HepG2 (cell line): ENCODE results near the gene ACOX3. TPM values are rescaled to one million over a fixed set of nuclear protein-coding genes. Genes with fewer than 3 reads are reported as not detected.

Experiments used
- ATF2 ChIP-seq: sonication (generic); formaldehyde crosslinking; IDR thresholded peaks from 2 replicates; pipeline ENCODE4 v1.4.0; 2020; ENCODE audit warnings: missing genetic modification reagents
- ATF7 ChIP-seq, 2 experiments: fragments of 450-650 bp in 1 of 2; sonication (generic) in 1 of 2; formaldehyde crosslinking in 1 of 2; IDR thresholded peaks; 2 replicates each; pipeline versions ENCODE4 v1.4.0 to v1.6.1; 2016 to 2020; ENCODE audit warnings: antibody characterized with exemption in 1 of 2, mild to moderate bottlenecking in 1 of 2, missing genetic modification reagents in 1 of 2
- BHLHE40 ChIP-seq: IDR thresholded peaks from 2 replicates; pipeline ENCODE4 v1.6.1; 2011; ENCODE audit warnings: low read length, improper control_type of control experiment
- KDM1A ChIP-seq: IDR thresholded peaks from 2 replicates; pipeline ENCODE4 v1.6.1; 2016; ENCODE audit warnings: missing compliant biosample characterization
- LRRFIP1 ChIP-seq: sonication (generic); formaldehyde crosslinking; conservative IDR thresholded peaks from 2 replicates; pipeline ENCODE4 v1.4.0; 2020; ENCODE audit warnings: missing genetic modification reagents
- MYPOP ChIP-seq: sonication (generic); formaldehyde crosslinking; IDR thresholded peaks from 2 replicates; pipeline ENCODE4 v1.8.1; 2023; ENCODE audit warnings: mild to moderate bottlenecking, moderate library complexity, missing genetic modification reagents
- NR0B2 ChIP-seq: sonication (generic); formaldehyde crosslinking; IDR thresholded peaks from 2 replicates; pipeline ENCODE4 v1.4.0; 2020; ENCODE audit warnings: mild to moderate bottlenecking, missing genetic modification reagents
- NR2F1 ChIP-seq, 2 experiments: fragments of 450-650 bp in 1 of 2; formaldehyde crosslinking in 1 of 2; IDR thresholded peaks; 2 replicates each; pipeline versions ENCODE4 v1.5.0 to v1.6.1; 2016 to 2020; ENCODE audit warnings: mild to moderate bottlenecking in 1 of 2, missing compliant biosample characterization in 1 of 2, missing genetic modification reagents in 1 of 2, moderate library complexity in 1 of 2
- RORA ChIP-seq: sonication (generic); formaldehyde crosslinking; IDR thresholded peaks from 2 replicates; pipeline ENCODE4 v1.5.0; 2020; ENCODE audit warnings: mild to moderate bottlenecking, missing genetic modification reagents, moderate library complexity
- SNAI1 ChIP-seq: sonication (generic); formaldehyde crosslinking; IDR thresholded peaks from 2 replicates; pipeline ENCODE4 v1.5.0; 2020; ENCODE audit warnings: mild to moderate bottlenecking, missing genetic modification reagents, borderline replicate concordance
- TOPORS ChIP-seq: sonication (generic); formaldehyde crosslinking; IDR thresholded peaks from 2 replicates; pipeline ENCODE4 v1.8.0; 2023; ENCODE audit warnings: mild to moderate bottlenecking, missing genetic modification reagents
- TSC22D2 ChIP-seq: sonication (generic); formaldehyde crosslinking; IDR thresholded peaks from 2 replicates; pipeline ENCODE4 v1.5.1; 2020; ENCODE audit warnings: missing genetic modification reagents, mild to moderate bottlenecking, borderline replicate concordance
- ZFP36 ChIP-seq: fragments of 150-350 bp; IDR thresholded peaks from 2 replicates; pipeline ENCODE4 v1.6.1; 2018; ENCODE audit warnings: borderline replicate concordance, low read length, low read depth; ENCODE audit not compliant: partially characterized antibody
- ZMYM4 ChIP-seq: sonication (generic); formaldehyde crosslinking; IDR thresholded peaks from 2 replicates; pipeline ENCODE4 v1.8.1; 2023; ENCODE audit warnings: mild to moderate bottlenecking, missing genetic modification reagents
- ZNF18 ChIP-seq: sonication (generic); formaldehyde crosslinking; IDR thresholded peaks from 2 replicates; pipeline ENCODE4 v1.8.0; 2022; ENCODE audit warnings: mild to moderate bottlenecking, missing genetic modification reagents; ENCODE audit not compliant: insufficient replicate concordance
- ZNF337 ChIP-seq: sonication (generic); formaldehyde crosslinking; IDR thresholded peaks from 2 replicates; pipeline ENCODE4 v1.5.1; 2020; ENCODE audit warnings: missing genetic modification reagents, low read depth, mild to moderate bottlenecking, borderline replicate concordance
- ZNF460 ChIP-seq: sonication (generic); formaldehyde crosslinking; IDR thresholded peaks from 2 replicates; pipeline ENCODE4 v1.5.1; 2020; ENCODE audit warnings: missing genetic modification reagents, mild to moderate bottlenecking, borderline replicate concordance
- ZNF549 ChIP-seq: sonication (generic); formaldehyde crosslinking; IDR thresholded peaks from 2 replicates; pipeline ENCODE4 v1.5.0; 2020; ENCODE audit warnings: missing genetic modification reagents
- ZNF589 ChIP-seq: sonication (generic); formaldehyde crosslinking; conservative IDR thresholded peaks from 2 replicates; pipeline ENCODE4 v1.8.0; 2022; ENCODE audit warnings: mild to moderate bottlenecking, moderate library complexity, missing genetic modification reagents
- ZNF784 ChIP-seq: sonication (generic); formaldehyde crosslinking; IDR thresholded peaks from 2 replicates; pipeline ENCODE4 v1.5.1; 2020; ENCODE audit warnings: missing genetic modification reagents, mild to moderate bottlenecking, borderline replicate concordance
- polyA plus RNA-seq, 8 experiments: library from polyadenylated mRNA; depleted of rRNA in 3 of 8; stranded (reverse) in 7 of 8; unstranded in 1 of 8; fragments of >200 nt; fragmentation: Illumina TruSeq in 4 of 8; extraction: Trizol in 4 of 8; gene quantifications; 2 replicates each; pipeline versions ENCODE4 v1.2.1 to v1.2.3, GENCODE V29; 2011 to 2016; ENCODE audit warnings: low read depth in 4 of 8, missing spikeins in 1 of 8, mixed read lengths in 1 of 8; ENCODE audit not compliant: insufficient read depth in 1 of 8
- total RNA-seq, 5 experiments: library from RNA; depleted of rRNA; stranded (reverse); fragments of >200 nt; fragmentation: Illumina TruSeq; extraction: Trizol; gene quantifications; 2 replicates each; pipeline ENCODE4 v1.2.3, GENCODE V29; 2016; ENCODE audit warnings: low read depth in 1 of 5

The ACOX3 gene
- total and polyA plus RNA-seq, 2 of the 13 experiments (the other 11 are each of a cell fraction or from before 2014, with no cell fraction given), result 4.2 to 17.8 TPM

- TF ChIP-seq ZNF337 (no peak), ZNF784 (CRISPR knock-in tag) (no peak), NR2F1 (CRISPR knock-in tag; IDR thresholded peaks at IDR 0.05) (no peak), TOPORS (CRISPR knock-in tag) (no peak), ZNF18 (no peak), BHLHE40 (no peak), RORA (CRISPR knock-in tag) (no peak), ZNF460 (CRISPR knock-in tag) (no peak), TSC22D2 (0 out of 2 replicates have a peak, but pooled peaks have one; percentile 35), MYPOP (CRISPR knock-in tag) (no peak), ATF2 (CRISPR knock-in tag) (peak; percentile 94), ZFP36 (no peak), ZNF589 (no peak), ATF7 (IDR thresholded peaks at IDR 0.05) (peak; percentile 71), ATF7 (CRISPR knock-in tag; IDR thresholded peaks at IDR 0.05) (peak; percentile 83; the same call in 1 of the 2 replicates), LRRFIP1 (CRISPR knock-in tag) (no peak), NR0B2 (CRISPR knock-in tag) (peak; percentile 86; the same call in 1 of the 2 replicates), ZMYM4 (peak; percentile 94), ZNF549 (CRISPR knock-in tag) (no peak), SNAI1 (CRISPR knock-in tag) (no peak), KDM1A (CRISPR knock-in tag) (no peak)
Measured at GRCh38 chr4:8440492-8441311, at the start of gene ACOX3, which contains the start of gene TRMT44 (continued).
